ENCODE results near the gene ALDH4A1. TPM values are rescaled to one million over a fixed set of nuclear protein-coding genes. Genes with fewer than 3 reads are reported as not detected.

ALDH4A1 gene
- total RNA-seq, 1 experiment from 2014 or later: 26.1 TPM

- Histone ChIP-seq H3T11ph (ENCODE audit: low read length) (no peak overlapping the region), H3K23ac (ENCODE audit: insufficient read length, low read depth, low read length) (no peak overlapping the region)
- WGBS (ENCODE audit: extremely low coverage, insufficient read length, low lambda C conversion rate): no CpG with 5 or more reads among the region's 9 CpGs
These were observed 41.3 kb downstream of the ALDH4A1 start for GRCh38 chr1:18861082-18861481.

More at GRCh38 chr1:18861082-18861481, 41.3 kb downstream of the ALDH4A1 start:
- H3K4ac ChIP-seq (ENCODE audit: low read depth, low read length): no peak overlapping the region
- no peak for TF ChIP-seq CTCF (conservative IDR thresholded peaks at IDR 0.05)
- H3K79me2 ChIP-seq (ENCODE audit: insufficient read depth, low read length): no peaks in the 10 kb centered on the region
- H3K9ac ChIP-seq (ENCODE audit: extremely low read depth, insufficient read length, low read length): no peak overlapping the region
- H3K27me3 Mint-ChIP-seq (ENCODE audit: low read depth): peaks cover 23% of the 10 kb centered on the region
- H3K9me3 Mint-ChIP-seq: no peaks in the 10 kb centered on the region
- H4K20me1 ChIP-seq (ENCODE audit: control insufficient read depth, insufficient read depth, insufficient read length): no peaks in the 10 kb centered on the region
- no peak overlapping the region for H4K5ac ChIP-seq (ENCODE audit: insufficient read length, low read depth, low read length)
- no peak overlapping the region for H4K91ac ChIP-seq (ENCODE audit: insufficient read length, low read depth, low read length)
- no peak overlapping the region for H2BK5ac ChIP-seq (ENCODE audit: insufficient read length, low read length)
- no peak overlapping the region for H3K18ac ChIP-seq (ENCODE audit: insufficient read length, low read depth, low read length)
- no peaks in the 10 kb centered on the region for H3K4me1 ChIP-seq (ENCODE audit: insufficient read depth, low read length)
- DNase-seq: no peak
- H2AK5ac ChIP-seq (ENCODE audit: insufficient read length, low read length): no peak overlapping the region
- H3K4me1 Mint-ChIP-seq: no peaks in the 10 kb centered on the region
- no peak overlapping the region for H2BK20ac ChIP-seq (ENCODE audit: low read depth, low read length, poor library complexity, severe bottlenecking)
- H2BK120ac ChIP-seq (ENCODE audit: low read depth, low read length, poor library complexity, severe bottlenecking): no peak overlapping the region
- H3K27ac Mint-ChIP-seq: no peak overlapping the region
- H3K36me3 Mint-ChIP-seq (ENCODE audit: insufficient read depth in 1 of 3, low read depth in 3 of 3): no peaks in the 10 kb centered on the region
- H2BK15ac ChIP-seq (ENCODE audit: low read depth, low read length): no peak overlapping the region
- H3K56ac ChIP-seq (ENCODE audit: insufficient read length, low read depth, low read length): no peak overlapping the region
- H2BK12ac ChIP-seq (ENCODE audit: insufficient read length, low read depth, low read length): no peak overlapping the region
- H3K79me1 ChIP-seq (ENCODE audit: insufficient read depth, low read depth, low read length, poor library complexity, severe bottlenecking): no peaks in the 10 kb centered on the region
- no peak overlapping the region for H4K8ac ChIP-seq (replicated peaks; ENCODE audit: insufficient read length, low read depth, low read length)
- no peaks in the 10 kb centered on the region; the same call in 1 of the 2 replicates for H3K27me3 ChIP-seq (ENCODE audit: insufficient read depth, low read length)
- no peak overlapping the region for H3K14ac ChIP-seq (ENCODE audit: insufficient read depth, low read length)
- no peak overlapping the region for H3K4me2 ChIP-seq (ENCODE audit: insufficient read depth, insufficient read length, low read length)
- H3K4me3 Mint-ChIP-seq: no peak overlapping the region
- no peaks in the 10 kb centered on the region for H3K23me2 ChIP-seq (ENCODE audit: insufficient read length, low read depth, low read length, poor library complexity, severe bottlenecking)
- H3K27ac ChIP-seq (ENCODE audit: insufficient read length, low read depth, low read length): no peak overlapping the region
- H2AFZ ChIP-seq (ENCODE audit: low read length): no peak overlapping the region
- H3K9me3 ChIP-seq (ENCODE audit: control insufficient read depth, low read depth, low read length): no peaks in the 10 kb centered on the region
